ENCODE measurements around the gene KRTAP4-2.

GRCh38 chr17:41223821-41224220, 45.8 kb upstream of the KRTAP4-2 start:
- TF ChIP-seq CTCF (IDR thresholded peaks at IDR 0.05): no peak
- TF ChIP-seq POLR2A (IDR thresholded peaks at IDR 0.05): no peak
